ENCODE measurements around the gene FAM227A.

FAM227A gene

DNA sequence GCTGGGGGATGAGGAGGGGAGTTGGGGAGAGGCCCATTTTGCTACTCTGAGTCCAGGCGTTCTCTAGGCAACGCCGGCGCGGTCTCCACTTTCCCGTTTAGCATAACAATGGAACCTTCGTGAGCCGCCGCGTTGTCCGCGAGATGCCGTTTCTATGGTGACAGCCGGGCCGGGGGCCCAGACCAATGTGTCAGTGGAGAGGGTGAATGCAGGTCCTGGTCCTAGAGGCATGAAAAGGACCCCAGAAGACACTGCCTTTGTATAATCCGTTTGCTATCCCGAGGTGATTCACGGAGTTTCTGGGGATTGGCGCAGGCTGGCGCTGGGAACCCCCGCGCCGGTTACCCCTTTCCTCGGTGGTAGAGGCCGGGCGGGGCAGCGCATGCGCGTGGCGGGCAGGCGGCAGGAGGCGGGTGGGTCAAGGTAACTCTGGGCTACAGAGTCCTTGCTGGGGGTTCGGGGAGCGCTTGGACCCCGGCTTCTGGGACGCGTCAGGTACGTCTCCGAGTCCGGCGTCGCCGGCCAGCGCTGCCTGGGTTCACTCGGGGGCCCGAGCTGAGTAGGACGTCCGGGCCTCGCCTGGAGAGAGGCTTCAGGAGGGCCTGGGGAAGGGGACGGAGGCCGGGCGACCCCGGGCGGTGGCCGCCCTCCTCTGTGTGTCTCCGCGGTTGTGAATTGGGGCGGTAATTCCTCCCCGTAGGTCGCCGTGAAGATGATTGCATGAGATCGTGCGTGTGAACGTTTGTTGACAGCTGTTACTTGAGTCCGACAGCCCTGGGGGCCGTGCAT, at the start of gene FAM227A, which contains the start of gene CBY1:
Gene FAM227A (minus strand): TSS at position 137 of the 789 bp plus-strand sequence. CDS start 6,224 bp downstream, outside the sequence.
Gene CBY1 (plus strand): TSS at position 383 of the 789 bp plus-strand sequence. CDS start 11,417 bp downstream, outside the sequence.
- DNase-seq (ENCODE audit: low read depth) = peak; percentile 83

DNA sequence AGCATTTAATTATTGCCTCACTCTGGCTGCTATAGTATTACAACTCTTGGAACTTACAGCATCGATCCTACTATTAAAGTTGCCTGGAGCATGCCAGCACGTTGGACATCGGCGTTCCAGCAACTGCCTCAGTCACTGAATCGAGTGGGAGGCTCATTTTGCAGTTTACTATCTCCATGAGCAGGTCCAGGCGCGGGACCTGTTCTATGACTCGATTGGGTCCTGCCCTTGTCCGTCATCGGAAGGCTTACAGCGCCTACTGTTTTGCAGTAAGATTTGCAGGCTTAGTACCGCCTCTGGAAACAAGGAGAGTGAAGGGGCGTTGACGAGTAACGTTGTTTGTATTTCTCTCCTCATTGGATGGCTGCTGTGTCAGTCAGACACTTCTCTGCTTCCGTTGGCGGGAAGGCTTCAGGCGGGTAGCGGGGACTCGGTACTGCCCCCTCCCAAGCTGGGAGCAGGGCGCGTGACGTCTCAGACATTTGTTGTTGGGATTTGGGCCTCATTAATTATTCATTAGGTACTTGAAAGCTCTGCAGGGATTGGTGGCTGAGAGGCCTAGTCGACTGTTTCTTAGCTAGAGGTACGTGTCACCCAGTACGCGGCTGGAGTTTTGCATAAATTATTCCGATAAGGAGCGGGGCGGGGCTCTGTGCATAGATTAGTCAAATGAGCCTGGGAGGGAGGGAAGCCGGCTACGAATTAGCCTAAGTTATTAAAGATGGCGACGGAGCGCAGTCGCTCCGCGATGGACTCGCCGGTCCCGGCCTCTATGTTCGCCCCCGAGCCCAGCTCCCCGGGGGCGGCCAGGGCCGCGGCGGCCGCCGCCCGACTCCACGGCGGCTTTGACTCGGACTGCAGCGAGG, 49.3 kb upstream of the FAM227A start, which contains the start of gene GTPBP1:
Gene GTPBP1 (plus strand): TSS at position 710 of the 866 bp plus-strand sequence. CDS start 12 bp downstream, at position 722.
- DNase-seq (ENCODE audit: low read depth) = peak; percentile 100

DNA sequence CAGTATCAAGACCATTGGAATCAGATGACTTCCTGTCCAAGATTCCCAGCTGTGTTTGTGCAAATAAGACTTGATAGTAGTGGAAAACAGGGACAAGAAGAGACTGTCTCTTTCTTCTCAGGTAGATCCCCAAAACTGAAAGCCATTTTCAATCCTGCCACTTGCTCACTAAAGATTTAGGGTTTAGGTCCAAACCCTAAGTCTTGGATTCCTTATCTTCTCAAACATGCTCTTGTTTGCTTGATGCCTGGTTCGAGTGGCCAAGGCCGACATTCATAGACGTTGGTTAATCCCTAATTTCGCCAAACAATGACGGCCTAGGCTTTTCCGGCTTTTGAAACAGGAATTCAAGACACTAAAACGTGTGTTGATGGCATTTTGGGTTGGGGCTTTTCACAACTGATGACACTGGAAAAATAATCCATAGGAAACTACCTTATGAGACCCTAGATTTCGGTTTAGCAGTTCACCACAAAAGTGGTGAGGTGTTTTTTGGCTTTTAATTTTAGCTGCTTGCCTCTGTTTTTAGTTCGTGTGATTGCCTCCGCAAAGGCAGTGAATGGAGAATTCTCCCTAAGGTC, 48.6 kb upstream of the FAM227A start:
- DNase-seq (ENCODE audit: low read depth) = no peak

DNA sequence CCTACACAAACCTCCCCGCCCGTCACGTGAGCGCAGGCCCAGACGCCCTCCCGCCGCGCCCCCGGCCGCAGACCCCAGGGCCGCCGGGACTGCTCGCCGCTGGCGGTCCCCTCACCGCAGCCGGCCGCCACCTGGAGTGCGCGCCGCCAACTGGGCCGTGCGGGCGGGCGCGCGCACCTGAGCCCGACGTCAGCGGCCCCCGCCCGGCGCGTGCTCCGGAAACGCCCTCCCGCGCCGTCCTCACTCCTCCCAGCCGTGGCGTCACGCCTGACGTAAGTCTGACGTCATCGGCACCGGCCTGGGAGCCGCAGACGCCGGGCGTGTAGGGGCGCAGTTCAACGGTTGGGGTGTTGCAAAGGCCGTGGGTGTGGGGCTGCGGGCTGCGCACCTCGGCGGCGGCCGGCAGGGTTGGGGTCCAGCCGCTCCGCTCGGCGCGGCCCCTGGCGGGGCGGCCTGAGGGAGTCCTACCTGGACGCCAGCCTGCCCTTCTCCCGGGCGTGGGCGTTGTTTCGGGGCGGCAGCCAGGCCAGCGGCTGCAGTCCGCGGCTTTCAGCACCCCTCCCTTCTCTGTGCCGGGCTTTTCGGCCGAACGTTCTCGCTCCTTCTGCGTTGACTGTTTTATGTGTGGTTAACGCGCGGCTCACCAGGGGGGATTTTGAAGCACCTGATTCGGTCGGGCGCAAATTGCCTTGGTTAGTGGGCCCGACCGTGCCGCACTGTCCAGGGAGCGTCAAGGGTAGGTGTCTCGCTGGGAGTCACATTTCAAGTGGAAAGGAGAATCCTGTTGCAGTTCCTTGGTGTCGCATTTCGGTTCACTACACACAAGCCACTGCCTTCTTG, 44.8 kb upstream of the FAM227A start, which contains the start of gene JOSD1:
Gene JOSD1 (minus strand): TSS at position 155 of the 840 bp plus-strand sequence. CDS start 956 bp downstream, outside the sequence.
- peak; percentile 93 for DNase-seq (ENCODE audit: low read depth)

DNA sequence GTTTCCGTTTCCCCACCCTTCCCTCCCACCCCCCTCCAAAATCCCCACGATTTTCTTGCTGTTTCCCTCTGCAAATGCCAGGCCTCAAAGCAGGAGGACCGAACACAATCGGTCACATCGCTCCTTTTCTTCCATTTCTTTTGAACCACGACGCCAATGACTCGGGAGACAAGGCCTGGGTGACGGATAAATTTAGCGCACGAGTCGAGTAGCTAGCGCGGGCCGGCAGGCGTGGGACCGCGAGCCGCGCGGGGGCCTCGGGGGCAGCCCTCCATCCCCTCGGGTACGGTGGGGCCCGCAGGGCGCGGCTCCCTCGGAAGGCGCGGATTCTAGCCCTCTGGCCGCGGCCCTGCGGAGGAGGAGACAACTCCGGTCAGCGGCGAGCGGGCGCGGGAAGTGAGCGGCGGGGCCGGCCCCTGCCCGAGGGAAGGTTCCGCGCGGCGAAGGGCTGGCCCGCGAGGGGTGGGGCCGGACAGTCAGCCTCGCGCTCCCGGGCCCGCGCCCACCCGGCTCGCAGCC, 44.1 kb upstream of the FAM227A start:
- DNase-seq (ENCODE audit: low read depth) = peak; percentile 52

DNA sequence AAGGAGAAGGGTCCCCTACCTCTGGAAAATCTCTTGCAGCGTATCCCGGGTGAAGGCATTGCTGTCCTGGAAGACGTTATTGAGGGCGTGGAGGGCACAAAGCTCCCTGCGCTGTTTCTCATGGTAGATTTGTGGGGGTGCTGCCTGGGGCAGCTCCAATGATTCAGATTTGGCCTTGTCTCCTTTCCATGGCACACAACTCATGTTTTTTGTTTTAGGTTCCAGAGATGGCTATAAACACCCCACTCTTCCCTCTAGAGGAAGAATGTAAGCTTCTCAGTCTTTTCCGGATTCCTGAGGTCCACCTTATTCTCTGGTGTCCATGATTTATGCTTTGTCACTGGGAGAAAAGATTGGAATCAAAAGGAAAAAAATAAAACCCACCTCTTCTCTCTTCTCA, 43.6 kb upstream of the FAM227A start:
- DNase-seq (ENCODE audit: low read depth) = peak; percentile 45

DNA sequence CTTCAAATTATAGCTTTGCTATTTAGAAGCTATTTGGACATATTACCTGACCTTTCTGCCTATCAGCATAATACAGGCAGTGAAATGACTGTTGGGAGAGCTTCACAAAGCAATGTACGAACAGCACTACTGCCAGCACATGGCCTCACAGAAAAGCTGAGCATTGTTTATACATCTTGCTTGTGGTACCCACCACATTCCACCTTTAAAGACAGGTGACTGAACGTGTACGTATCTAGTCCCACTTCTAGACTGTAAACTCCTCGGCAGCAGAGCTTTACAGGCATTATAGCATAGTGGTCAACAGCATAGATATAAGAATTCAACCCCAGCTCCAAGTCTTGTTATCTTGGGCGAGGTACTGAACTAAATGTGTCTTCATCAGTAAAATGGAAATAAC, 43.0 kb upstream of the FAM227A start:
- DNase-seq (ENCODE audit: low read depth) = no peak

DNA sequence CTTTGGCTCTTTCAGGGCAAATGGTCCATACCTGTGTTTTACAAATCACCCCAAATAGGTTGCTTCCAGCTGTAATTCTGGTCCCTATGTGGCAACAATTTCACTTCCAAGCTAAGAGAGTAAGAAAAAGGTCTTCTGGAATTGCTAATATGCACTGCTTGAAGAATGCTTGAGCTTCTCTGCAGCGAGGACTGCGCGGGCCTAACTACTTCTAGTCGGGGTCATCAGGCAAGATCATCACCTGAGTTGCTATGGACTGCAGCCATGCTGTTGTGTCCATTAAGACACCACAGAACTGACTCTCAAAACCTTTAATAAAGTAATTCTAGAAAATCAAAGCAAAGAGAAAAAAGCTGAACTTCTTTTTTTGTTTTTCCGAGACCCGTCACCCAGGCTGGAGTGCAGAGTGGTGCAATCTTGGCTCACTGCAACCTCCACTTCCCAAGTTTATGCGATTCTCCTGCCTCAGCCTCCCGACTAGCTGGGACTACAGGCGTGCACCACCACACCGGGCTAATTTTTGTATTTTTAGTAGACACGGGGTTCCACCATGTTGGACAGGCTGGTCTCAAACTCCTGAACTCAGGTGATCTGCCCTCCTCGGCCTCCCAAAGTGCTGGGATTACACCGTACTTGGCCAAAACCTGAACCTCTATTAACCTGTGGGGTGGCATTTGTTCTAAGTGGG, 42.4 kb upstream of the FAM227A start:
- no peak for DNase-seq (ENCODE audit: low read depth)

DNA sequence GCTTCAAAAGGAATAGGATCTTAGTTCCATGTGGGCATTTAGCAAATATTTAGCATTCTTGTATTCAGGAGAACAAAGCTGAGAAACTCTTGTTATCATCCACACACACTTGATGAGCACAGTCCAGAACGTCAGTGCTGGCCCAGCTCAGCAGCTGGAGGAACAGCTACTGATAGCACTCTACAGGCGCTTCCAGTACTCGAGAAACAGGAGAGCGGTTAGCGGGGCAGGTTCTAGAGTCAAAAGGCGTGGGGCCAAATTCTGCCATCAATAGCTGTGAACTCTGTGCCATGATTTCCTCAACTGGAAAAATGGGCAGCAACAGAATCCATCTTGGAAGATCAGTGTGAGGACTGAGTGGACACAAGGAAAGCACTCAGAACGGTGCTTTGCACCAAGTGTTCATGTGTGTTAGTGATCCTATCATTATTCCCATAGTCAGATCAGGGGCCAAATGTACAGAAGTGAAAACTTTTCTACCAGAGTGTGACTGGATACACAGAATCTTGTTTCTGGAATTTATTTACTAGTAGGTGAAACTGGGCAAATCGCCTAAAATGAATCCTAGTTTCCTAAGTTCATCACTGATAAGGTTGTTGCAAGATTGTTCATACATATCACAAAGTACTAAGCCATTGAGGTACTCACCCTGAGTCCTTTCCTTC, 41.4 kb upstream of the FAM227A start:
- peak; percentile 62 for DNase-seq (ENCODE audit: low read depth)

DNA sequence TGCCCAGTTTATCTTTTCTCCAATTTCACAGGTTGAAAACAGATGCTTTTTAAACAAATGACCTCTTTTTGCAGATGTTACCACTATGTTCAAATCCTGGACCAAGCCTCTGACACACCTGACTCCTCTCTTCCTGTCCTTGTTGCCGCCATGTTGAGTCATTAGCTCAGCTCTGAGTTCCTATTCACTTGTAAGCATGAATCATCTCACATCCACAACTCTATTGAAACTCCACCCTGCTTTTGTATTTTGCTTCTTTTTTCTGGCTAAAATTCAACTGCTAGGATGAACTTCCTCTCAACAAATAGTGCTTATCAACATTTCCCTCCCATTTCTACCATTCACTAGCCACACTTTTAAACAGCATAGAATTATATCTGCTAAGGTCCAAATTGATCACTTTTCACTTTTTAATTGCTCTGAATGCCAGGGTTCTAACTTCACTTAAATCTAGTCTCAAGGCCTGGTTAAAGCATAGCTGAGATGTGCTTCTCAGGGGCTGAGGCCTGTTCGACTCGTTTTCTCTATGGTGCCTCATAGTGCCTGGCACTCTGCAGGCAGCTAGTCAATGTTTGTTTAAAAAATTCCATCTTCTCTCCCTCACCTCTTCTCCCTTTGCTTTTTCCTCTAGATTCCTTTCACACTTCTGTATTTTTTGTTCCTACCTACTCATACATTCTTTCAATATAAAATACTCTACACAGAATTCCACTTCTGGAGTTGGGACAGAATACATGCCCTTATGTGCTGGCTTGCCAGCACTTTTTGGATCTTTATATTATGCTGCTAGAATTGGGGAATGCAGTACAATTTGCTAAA, 40.6 kb upstream of the FAM227A start:
- DNase-seq (ENCODE audit: low read depth) = peak; percentile 90

DNA sequence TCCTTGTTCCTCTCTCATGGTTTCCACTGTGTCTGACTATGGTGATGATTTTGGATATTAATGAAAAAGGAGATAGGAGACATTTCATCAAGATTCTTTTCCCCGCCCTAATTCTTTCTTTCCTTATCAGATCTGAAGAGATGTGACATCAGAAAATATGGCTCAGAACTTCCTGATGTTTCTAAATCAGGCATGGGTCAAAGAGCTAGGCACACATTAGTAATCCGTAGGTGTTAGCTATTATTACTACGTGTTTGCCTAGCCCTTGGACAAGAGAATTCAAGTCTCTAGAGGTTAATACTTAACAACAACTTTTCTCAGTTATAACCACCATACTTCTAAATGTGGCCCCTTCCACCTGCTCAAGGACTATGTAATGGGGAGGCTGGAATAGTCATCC, 38.7 kb upstream of the FAM227A start:
- peak; percentile 45 for DNase-seq (ENCODE audit: low read depth)

DNA sequence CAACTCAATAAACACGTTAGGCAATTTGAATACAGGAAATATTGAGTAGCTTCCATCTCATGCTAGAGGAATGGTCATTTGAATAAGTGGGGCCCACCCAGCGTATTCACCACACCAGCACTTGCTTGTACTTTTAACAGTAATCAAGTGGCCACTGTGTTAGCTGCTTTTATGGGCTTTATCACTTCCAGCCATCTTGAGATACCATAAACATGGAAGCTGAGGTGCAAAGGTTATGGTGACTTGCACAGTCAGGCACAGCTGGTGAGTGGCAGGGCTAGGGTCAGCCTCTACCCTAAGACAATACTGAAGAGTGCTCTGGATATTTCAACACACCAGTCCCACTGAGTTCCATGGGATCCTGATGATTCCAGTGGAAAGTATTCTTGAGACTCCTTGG, 37.9 kb upstream of the FAM227A start:
- DNase-seq (ENCODE audit: low read depth) = no peak

DNA sequence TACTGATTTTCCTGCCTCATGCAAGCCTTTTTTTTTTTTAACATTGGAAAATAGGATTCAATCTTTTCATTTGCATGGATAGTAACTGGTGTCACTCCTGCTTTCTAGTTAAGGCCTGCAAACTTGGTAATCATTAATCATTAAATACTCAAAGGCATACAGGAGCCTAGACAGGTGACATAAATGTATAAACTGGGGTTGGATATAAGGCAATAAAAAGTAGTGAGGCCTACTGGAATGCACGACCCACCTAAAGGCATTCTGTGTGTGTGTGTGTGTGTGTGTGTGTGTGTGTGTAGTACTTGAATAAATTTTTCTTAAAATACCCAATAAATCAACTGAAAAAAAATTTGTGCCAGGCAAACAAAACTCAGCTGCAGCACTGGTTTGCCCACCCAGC, 33.5 kb upstream of the FAM227A start:
- no peak for DNase-seq (ENCODE audit: low read depth)

DNA sequence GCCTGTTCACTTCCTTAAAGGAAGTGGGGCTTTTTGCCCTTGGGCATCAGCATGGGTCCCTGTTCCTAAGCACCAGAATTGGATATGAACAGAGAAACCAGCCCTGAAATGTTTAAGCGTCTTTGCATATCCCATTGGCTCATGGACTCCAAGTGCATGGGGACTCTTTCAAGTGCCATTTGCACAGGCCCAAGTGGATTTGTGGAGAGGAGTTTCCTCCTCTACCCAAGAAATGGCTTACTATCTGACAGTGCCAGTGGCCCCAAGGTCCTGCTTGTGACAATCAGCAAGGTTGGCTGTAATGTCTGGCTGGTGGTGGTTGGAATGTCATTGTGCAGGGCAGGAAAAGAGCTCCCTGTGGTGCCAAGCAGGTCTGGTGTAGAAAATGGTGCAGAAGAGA, 29.6 kb upstream of the FAM227A start:
- no peak for DNase-seq (ENCODE audit: low read depth)

DNA sequence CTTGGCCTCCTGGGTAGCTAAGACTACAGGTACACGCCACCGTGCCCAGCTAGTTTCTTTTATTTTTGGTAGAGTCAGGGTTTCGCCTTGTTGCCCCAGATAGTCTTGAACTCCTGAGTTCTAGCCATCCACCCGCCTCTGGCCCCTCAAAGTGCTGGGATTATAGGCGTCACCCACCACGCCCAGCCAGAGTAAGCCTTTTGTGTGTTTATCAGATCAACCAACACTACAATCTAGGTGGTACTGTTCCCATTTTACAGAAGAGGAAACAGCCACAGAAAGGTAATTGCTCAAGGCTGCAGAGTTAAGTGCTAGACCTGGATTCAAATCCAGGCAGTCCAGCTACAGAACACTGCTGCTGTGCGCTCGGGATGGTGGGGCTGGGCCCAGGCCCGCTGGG, 28.7 kb upstream of the FAM227A start:
- no peak for DNase-seq (ENCODE audit: low read depth)

DNA sequence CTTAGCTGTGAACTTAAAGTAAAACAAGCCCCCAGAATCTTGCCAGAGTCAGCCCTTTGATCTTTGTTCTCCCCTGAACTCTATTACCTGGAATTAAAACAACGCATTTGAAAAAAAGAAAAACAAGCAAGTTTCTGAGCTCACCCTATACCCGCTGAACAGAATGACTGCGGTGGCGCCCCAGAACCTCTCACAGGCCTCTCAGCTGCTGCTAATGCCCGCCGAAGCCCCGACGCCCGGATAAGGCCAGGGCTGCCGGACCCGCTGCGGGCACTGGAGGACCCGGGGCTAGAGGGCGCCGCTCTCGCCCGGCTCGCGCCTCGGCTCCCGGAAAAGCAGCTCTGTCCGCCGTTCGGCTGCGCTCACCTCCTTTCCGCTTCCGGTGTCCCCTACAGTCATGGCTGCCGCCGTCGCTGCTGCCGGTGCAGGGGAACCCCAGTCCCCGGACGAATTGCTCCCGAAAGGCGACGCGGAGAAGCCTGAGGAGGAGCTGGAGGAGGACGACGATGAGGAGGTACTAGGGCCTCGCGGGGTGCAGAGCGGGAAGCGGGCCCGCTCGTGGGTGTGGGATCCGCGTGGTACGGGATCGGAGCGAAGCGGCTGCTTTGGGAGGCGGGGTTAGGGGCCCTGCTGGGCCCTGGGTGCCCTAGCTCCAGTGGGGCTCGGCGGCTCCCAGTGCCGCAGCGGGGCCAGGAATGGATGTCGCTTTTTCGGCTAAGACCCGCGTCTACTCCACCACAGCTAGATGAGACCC, 25.6 kb upstream of the FAM227A start, which contains the start of gene TOMM22:
Gene TOMM22 (plus strand): TSS at position 376 of the 754 bp plus-strand sequence. CDS start 22 bp downstream, at position 398.
- peak; percentile 87 for DNase-seq (ENCODE audit: low read depth)

DNA sequence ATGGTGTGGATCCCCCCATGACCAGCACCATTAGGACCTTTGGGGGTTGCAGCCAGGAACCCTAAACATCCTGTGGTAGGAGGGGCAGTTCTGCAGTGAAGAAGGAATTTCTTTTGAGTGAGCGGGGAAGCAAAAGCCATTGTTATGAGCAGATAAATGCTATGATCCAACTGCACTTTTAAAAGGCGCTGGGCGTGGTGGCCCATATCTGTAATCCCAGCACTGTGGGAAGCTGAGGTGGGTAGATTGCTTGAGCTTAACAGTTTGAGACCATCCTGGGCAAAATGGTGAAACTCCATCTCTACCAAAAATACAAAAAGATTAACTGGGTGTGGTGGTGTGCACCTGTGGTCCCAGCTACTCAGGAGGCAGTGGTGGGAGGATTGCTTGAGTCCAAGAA, 19.6 kb upstream of the FAM227A start:
- DNase-seq (ENCODE audit: low read depth) = no peak

DNA sequence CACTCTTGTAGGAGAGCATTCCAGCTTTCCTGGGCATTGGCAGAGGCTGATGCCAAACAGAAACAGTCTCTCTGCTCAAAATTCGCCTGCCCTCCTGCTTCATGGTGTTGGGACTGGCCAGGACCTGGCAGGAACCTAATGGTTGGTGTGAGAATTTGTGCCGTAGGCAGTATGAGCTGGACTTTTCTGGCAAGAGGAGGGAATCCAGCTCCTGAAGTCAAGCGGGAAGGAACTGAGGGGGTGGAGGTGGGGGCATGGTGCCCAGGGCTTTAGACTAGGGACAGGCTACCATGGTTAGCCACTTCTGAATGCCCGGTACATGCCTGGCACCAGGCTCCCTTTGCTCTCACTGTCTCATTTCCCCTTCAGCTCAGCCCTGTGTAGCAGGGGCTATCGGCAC, 18.7 kb upstream of the FAM227A start:
- no peak for DNase-seq (ENCODE audit: low read depth)

Measured in iris pigment epithelial cell (primary cell).